ENCODE measurements around the gene GPR15. TPM values are rescaled to one million over a fixed set of nuclear protein-coding genes. Genes with fewer than 3 reads are reported as not detected.
A peak's percentile ranks its signal among the peaks of the same experiment; 100 is the strongest.

The GPR15 gene
- polyA plus RNA-seq, 1 donor, result 0.24 TPM

DNA sequence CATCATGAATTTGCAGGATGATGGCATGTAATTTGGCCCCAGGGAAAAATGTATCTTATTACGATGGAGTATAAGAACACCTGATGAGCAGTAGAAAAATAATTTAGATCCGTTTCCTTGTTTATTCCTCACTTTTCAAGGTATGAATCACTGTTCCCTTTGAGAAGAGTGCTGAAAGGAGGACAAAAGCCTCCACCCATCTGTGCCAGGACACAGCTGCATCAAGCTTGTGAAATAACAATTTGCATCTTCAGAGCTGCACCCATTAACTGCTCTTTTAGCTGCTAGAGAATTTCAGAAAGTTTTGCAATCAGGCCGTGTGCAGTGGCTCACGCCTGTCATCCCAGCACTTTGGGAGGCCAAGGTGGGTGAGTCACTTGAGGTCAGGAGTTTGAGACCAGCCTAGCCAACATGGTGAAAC lies 18.7 kb upstream of the GPR15 start:
- Histone ChIP-seq H3K4me3 (ENCODE audit: low read length) (no peak overlapping the region), H3K4me1 (ENCODE audit: control insufficient read depth, insufficient read depth, low read length) (no peaks in the 10 kb centered on the region), H3K27me3 (ENCODE audit: control insufficient read depth, insufficient read depth, low read length) (no peaks in the 10 kb centered on the region), H3K27ac (ENCODE audit: low read length) (no peak overlapping the region), H3K9me3 (ENCODE audit: control insufficient read depth, low read depth, low read length) (no peaks in the 10 kb centered on the region), H3K36me3 (ENCODE audit: control insufficient read depth, insufficient read depth, low read length) (peaks cover 15% of the 10 kb centered on the region)
- no peak for DNase-seq
- no CpG with 5 or more reads among the region's 4 CpGs for WGBS (ENCODE audit: insufficient coverage, low lambda C conversion rate)

- DNase-seq, result no peak
- Histone ChIP-seq H3K9me3 (ENCODE audit: control insufficient read depth, low read depth, low read length) (no peaks in the 10 kb centered on the region), H3K27ac (ENCODE audit: low read length) (no peak overlapping the region), H3K4me3 (ENCODE audit: low read length) (no peak overlapping the region), H3K36me3 (ENCODE audit: control insufficient read depth, insufficient read depth, low read length) (peaks cover 17% of the 10 kb centered on the region), H3K27me3 (ENCODE audit: control insufficient read depth, insufficient read depth, low read length) (no peaks in the 10 kb centered on the region), H3K4me1 (ENCODE audit: control insufficient read depth, insufficient read depth, low read length) (no peaks in the 10 kb centered on the region)
- 100% methylated on average over 1 of the region's 3 CpGs for WGBS (ENCODE audit: insufficient coverage, low lambda C conversion rate)
Measured at GRCh38 chr3:98513736-98514135, 18.0 kb upstream of the GPR15 start.

DNA sequence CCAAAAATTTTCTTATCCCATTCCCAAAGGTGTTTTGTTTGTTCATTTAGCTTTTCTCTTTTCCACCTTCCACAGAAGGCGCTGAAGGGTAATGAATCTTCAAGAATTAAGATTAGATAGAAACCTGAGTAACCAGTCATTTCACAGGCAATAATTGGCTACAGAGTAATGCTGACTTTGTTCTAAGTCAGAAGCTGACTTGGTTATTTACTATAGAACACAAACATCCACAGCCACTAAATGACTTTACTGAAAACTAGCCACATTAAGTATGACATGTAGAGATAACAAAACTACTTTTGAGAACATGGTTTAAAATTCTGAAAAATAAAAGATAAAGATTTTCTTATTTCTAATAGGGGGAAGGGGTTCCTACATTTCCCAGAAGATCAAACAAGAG lies 16.8 kb upstream of the GPR15 start:
- H3K9me3 ChIP-seq (ENCODE audit: control insufficient read depth, low read depth, low read length), result no peaks in the 10 kb centered on the region
- H3K36me3 ChIP-seq (ENCODE audit: control insufficient read depth, insufficient read depth, low read length), result peaks cover 23% of the 10 kb centered on the region
- no peaks in the 10 kb centered on the region for H3K4me1 ChIP-seq (ENCODE audit: control insufficient read depth, insufficient read depth, low read length)
- H3K4me3 ChIP-seq (ENCODE audit: low read length), result no peak overlapping the region
- no peak overlapping the region for H3K27ac ChIP-seq (ENCODE audit: low read length)
- WGBS (ENCODE audit: insufficient coverage, low lambda C conversion rate), result 80% methylated on average over 1 of the region's 1 CpG
- peak in 1 of 2 donors; percentile 7 for DNase-seq
- H3K27me3 ChIP-seq (ENCODE audit: control insufficient read depth, insufficient read depth, low read length), result no peaks in the 10 kb centered on the region

GRCh38 chr3:98518816-98519215 lies 13.0 kb upstream of the GPR15 start:
- peaks cover 24% of the 10 kb centered on the region for H3K36me3 ChIP-seq (ENCODE audit: control insufficient read depth, insufficient read depth, low read length)
- no peak overlapping the region for H3K27ac ChIP-seq (ENCODE audit: low read length)
- WGBS (ENCODE audit: insufficient coverage, low lambda C conversion rate), result no CpG with 5 or more reads among the region's 2 CpGs
- H3K27me3 ChIP-seq (ENCODE audit: control insufficient read depth, insufficient read depth, low read length), result no peaks in the 10 kb centered on the region
- DNase-seq, result no peak
- H3K4me3 ChIP-seq (ENCODE audit: low read length), result no peak overlapping the region
- H3K4me1 ChIP-seq (ENCODE audit: control insufficient read depth, insufficient read depth, low read length), result peaks cover 3% of the 10 kb centered on the region
- H3K9me3 ChIP-seq (ENCODE audit: control insufficient read depth, low read depth, low read length), result no peaks in the 10 kb centered on the region

- H3K36me3 ChIP-seq (ENCODE audit: control insufficient read depth, insufficient read depth, low read length), result peaks cover 24% of the 10 kb centered on the region
- no peaks in the 10 kb centered on the region for H3K27me3 ChIP-seq (ENCODE audit: control insufficient read depth, insufficient read depth, low read length)
- no CpG with 5 or more reads among the region's 1 CpG for WGBS (ENCODE audit: insufficient coverage, low lambda C conversion rate)
- H3K4me1 ChIP-seq (ENCODE audit: control insufficient read depth, insufficient read depth, low read length), result peaks cover 3% of the 10 kb centered on the region
- no peaks in the 10 kb centered on the region for H3K9me3 ChIP-seq (ENCODE audit: control insufficient read depth, low read depth, low read length)
- no peak for DNase-seq
- H3K4me3 ChIP-seq (ENCODE audit: low read length), result no peak overlapping the region
- no peak overlapping the region for H3K27ac ChIP-seq (ENCODE audit: low read length)
Measured at GRCh38 chr3:98519351-98519750, 12.4 kb upstream of the GPR15 start.

DNA sequence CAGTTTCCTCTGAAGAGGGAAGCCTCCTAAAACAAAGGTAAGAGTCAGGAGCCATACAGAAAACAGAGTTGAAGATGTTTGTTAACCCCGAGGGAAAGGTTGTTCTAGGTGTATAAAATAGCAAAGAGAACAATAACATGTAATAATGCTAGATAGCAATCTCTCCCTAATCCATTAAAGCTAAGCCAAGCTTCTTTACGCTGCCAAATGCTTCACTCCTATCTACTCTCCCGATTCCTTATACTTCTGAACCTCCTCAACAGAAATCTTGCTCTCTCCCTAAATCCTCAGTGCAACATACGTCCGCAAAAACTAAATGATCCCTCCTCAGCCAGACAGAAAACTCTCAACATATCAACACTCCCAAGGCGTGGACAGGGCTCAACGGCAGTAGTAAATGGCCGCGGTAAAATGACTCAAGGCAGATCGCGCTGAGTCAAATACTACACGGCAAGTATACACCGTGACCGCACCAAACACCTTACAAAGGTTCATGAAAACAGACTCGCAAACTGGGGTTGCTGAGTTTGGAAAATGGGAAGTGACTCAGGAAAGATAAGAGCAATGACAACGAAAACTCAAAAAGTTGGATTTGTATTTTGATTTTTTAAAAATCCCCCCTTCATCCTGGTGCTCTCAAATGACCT lies 9.8 kb upstream of the GPR15 start:
- WGBS (ENCODE audit: insufficient coverage, low lambda C conversion rate), result no CpG with 5 or more reads among the region's 16 CpGs
- Histone ChIP-seq H3K27ac (ENCODE audit: low read length) (peak overlapping the region; percentile 84), H3K4me3 (ENCODE audit: low read length) (peak overlapping the region; percentile 61), H3K9me3 (ENCODE audit: control insufficient read depth, low read depth, low read length) (no peaks in the 10 kb centered on the region), H3K4me1 (ENCODE audit: control insufficient read depth, insufficient read depth, low read length) (peaks cover 3% of the 10 kb centered on the region), H3K36me3 (ENCODE audit: control insufficient read depth, insufficient read depth, low read length) (peaks cover 14% of the 10 kb centered on the region), H3K27me3 (ENCODE audit: control insufficient read depth, insufficient read depth, low read length) (no peaks in the 10 kb centered on the region)
- peak; percentile 51 to 75 for DNase-seq

DNA sequence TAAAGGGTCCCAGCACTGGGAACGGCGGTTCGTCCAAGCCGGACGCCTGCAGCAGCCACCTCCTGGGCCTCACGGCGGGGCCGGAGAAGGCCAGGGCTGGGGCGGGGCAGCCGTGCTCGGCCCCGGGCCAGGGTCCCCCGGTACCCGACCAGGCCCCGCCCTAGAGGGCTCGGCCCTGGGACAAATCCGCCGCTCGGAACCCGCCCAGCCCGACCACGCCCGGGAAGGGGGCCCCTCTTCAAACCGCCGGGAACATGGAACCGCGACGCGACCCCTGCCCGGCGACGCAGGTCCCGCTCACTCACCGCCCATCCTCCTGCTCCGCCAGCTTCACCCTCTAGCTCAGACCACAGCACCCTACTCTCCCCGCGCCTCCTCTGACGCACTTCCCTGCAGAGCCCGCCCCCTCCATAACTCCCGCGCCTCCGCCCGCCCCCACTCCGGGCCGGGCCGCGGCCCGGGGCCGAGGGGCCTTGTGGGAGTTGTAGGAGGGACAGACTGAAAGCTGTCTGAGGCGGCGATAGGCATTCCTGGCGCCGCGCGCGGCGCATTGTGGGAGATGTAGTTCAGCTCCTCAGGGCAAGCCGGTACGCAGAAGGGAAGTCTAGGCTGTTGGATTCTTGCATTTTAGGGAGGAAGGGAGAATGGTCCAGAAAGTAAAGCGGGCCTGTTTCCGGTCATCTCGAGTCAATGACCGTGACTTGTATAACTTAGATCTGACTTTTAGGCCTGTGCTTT lies 9.1 kb upstream of the GPR15 start, which contains the start of gene CLDND1:
Gene CLDND1 (minus strand): TSS at position 359 of the 738 bp plus-strand sequence. CDS start 1,478 bp downstream, outside the sequence.
- WGBS (ENCODE audit: insufficient coverage, low lambda C conversion rate), result no CpG with 5 or more reads among the region's 63 CpGs
- Histone ChIP-seq H3K4me3 (ENCODE audit: low read length) (peak within 1 kb of the TSS; percentile 61), H3K4me1 (ENCODE audit: control insufficient read depth, insufficient read depth, low read length) (peaks cover 3% of the 10 kb centered on the region), H3K27me3 (ENCODE audit: control insufficient read depth, insufficient read depth, low read length) (no peaks in the 10 kb centered on the region), H3K36me3 (ENCODE audit: control insufficient read depth, insufficient read depth, low read length) (peaks cover 11% of the 10 kb centered on the region), H3K9me3 (ENCODE audit: control insufficient read depth, low read depth, low read length) (no peaks in the 10 kb centered on the region), H3K27ac (ENCODE audit: low read length) (peak within 1 kb of the TSS; percentile 84)
- peak; percentile 97 to 98 for DNase-seq

DNA sequence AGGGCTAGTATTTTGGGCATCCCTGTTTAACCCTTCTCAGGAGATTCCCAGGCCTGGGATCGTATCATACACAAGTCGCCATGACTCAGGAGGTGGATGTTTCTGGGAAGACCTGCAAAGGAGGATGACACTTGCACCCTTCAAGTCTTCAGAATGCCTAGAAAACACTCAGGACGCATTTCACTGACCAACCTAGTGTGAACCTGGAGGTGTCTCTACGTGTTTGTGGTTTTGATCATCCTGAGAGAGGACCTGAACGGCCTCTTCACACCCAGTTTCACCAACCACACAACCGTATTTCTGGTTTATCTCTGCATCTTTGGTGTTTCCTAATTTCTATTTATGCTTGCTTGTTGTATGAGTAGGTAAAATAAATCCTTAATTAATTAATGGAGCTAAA lies 6.3 kb upstream of the GPR15 start:
- peaks cover 3% of the 10 kb centered on the region for H3K36me3 ChIP-seq (ENCODE audit: control insufficient read depth, insufficient read depth, low read length)
- peaks cover 18% of the 10 kb centered on the region for H3K4me1 ChIP-seq (ENCODE audit: control insufficient read depth, insufficient read depth, low read length)
- H3K4me3 ChIP-seq (ENCODE audit: low read length), result no peak overlapping the region
- no peak overlapping the region for H3K27ac ChIP-seq (ENCODE audit: low read length)
- DNase-seq, result no peak
- no peaks in the 10 kb centered on the region for H3K27me3 ChIP-seq (ENCODE audit: control insufficient read depth, insufficient read depth, low read length)
- no peaks in the 10 kb centered on the region for H3K9me3 ChIP-seq (ENCODE audit: control insufficient read depth, low read depth, low read length)
- WGBS (ENCODE audit: insufficient coverage, low lambda C conversion rate), result 71% methylated on average over 1 of the region's 6 CpGs

DNA sequence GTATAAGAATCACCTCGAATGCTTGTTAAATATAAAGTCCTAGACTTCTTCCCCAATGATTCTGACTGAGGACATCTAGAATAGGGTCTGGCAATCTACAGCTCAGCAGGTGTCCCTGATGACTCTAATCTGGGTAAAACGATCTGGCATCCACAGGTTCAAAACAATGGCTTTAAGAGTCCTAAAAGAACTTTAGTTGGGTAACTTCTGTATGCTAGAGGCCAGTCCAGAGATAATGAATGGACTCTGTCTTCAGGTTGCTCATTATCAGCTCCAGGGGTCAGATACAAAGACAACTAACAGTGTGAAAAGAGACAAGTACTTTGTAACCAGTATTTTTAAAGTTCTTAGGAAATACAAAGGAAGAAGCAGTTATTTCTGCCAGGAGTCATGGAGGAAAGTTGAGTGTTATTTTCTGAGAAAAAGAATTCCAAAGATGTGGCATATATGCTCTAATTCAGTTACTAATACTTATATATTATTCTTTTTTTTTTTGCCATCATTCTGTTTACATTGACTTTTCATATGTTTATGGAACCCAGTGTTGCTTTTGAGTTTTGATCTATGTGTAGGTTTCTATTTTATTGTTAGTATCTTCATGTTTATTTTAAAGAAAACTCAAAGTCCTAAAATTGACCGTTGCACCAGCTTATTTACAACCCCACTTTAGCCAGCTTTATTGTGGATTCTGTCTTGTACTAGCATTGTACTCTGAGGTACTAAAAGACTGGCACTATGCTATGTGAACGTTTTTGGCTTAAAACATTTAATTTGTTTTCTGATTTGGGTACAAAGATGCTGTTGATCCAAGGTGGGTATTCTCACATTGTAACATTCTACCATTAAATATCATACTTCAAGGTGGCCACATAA lies 3.1 kb upstream of the GPR15 start:
- Histone ChIP-seq H3K36me3 (ENCODE audit: control insufficient read depth, insufficient read depth, low read length) (no peaks in the 10 kb centered on the region), H3K27me3 (ENCODE audit: control insufficient read depth, insufficient read depth, low read length) (no peaks in the 10 kb centered on the region), H3K27ac (ENCODE audit: low read length) (peak overlapping the region; percentile 42), H3K9me3 (ENCODE audit: control insufficient read depth, low read depth, low read length) (no peaks in the 10 kb centered on the region), H3K4me1 (ENCODE audit: control insufficient read depth, insufficient read depth, low read length) (peaks cover 16% of the 10 kb centered on the region), H3K4me3 (ENCODE audit: low read length) (no peak overlapping the region)
- WGBS (ENCODE audit: insufficient coverage, low lambda C conversion rate), result no CpG with 5 or more reads among the region's 4 CpGs
- DNase-seq, result peak; percentile 43 to 67

DNA sequence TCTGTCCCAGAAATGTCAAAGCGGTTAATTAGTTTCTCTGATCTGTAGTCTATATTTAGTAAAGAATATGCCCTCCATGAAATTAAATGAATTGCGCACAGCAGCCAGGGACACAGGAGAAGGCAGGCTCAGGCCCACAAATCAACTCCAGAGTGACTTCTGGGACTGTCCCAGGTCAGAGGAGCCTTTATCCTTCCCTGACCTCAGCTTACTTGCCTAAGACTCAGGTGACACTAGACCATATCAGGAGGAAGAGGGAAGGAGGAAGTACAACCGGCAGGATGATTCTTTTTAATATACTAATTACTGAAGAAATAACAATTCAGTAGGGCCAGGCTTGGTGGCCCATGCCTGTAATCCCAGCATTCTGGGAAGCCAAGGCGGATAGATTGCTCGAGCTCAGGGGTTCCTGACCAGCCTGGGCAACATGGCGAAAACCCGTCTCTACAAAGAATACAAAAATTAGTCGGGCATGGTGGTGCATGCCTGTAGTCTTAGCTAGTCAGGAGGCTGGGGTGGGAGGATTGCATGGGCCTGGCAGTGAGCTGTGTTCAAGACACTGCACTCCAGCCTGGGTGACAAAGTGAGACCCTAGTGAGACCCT lies 1.8 kb upstream of the GPR15 start:
- H3K36me3 ChIP-seq (ENCODE audit: control insufficient read depth, insufficient read depth, low read length), result no peaks in the 10 kb centered on the region
- no peaks in the 10 kb centered on the region for H3K9me3 ChIP-seq (ENCODE audit: control insufficient read depth, low read depth, low read length)
- no peak overlapping the region for H3K4me3 ChIP-seq (ENCODE audit: low read length)
- H3K4me1 ChIP-seq (ENCODE audit: control insufficient read depth, insufficient read depth, low read length), result peaks cover 16% of the 10 kb centered on the region
- no peaks in the 10 kb centered on the region for H3K27me3 ChIP-seq (ENCODE audit: control insufficient read depth, insufficient read depth, low read length)
- peak overlapping the region; percentile 19 for H3K27ac ChIP-seq (ENCODE audit: low read length)
- DNase-seq, result peak in 1 of 2 donors; percentile 39
- WGBS (ENCODE audit: insufficient coverage, low lambda C conversion rate), result 100% methylated on average over 1 of the region's 8 CpGs

Data from large intestine (tissue), 3 donors.